H9 (cell line): Measurements from ENCODE around the gene TSGA10IP. TPM values are rescaled to one million over a fixed set of nuclear protein-coding genes. Genes with fewer than 3 reads are reported as not detected.

Experiments
- DNase-seq: peaks from one replicate; pipeline ENCODE4 v3.0.0-alpha.2; 2017
- H2AFZ ChIP-seq: one replicate; pipeline ENCODE4 v1.6.1; 2013; ENCODE audit warnings: mild to moderate bottlenecking, low read length, control low read depth, moderate library complexity
- H2AK5ac ChIP-seq: 2 replicates; pipeline ENCODE4 v1.6.1; 2013; ENCODE audit warnings: low read length, control low read depth, mixed read lengths; ENCODE audit not compliant: insufficient read length
- H2BK120ac ChIP-seq: one replicate; pipeline ENCODE4 v1.6.1; 2013; ENCODE audit warnings: low read depth, mild to moderate bottlenecking, low read length, control low read depth, inconsistent platforms; ENCODE audit not compliant: poor library complexity, severe bottlenecking
- H2BK12ac ChIP-seq: 2 replicates; pipeline ENCODE4 v1.6.1; 2013; ENCODE audit warnings: low read length, control low read depth, mixed read lengths, low read depth; ENCODE audit not compliant: insufficient read length
- H2BK15ac ChIP-seq: 2 replicates; pipeline ENCODE4 v1.6.1; 2013; ENCODE audit warnings: low read depth, low read length, control low read depth
- H2BK20ac ChIP-seq: one replicate; pipeline ENCODE4 v1.6.1; 2013; ENCODE audit warnings: low read depth, mild to moderate bottlenecking, low read length, control low read depth, inconsistent platforms; ENCODE audit not compliant: poor library complexity, severe bottlenecking
- H2BK5ac ChIP-seq: 2 replicates; pipeline ENCODE4 v1.6.1; 2013; ENCODE audit warnings: low read length, control low read depth, mixed read lengths; ENCODE audit not compliant: insufficient read length
- H3K14ac ChIP-seq: 2 replicates; pipeline ENCODE4 v1.6.1; 2013; ENCODE audit warnings: low read length, control low read depth; ENCODE audit not compliant: insufficient read depth
- H3K18ac ChIP-seq: 2 replicates; pipeline ENCODE4 v1.6.1; 2013; ENCODE audit warnings: low read depth, mild to moderate bottlenecking, mixed read lengths, low read length, control low read depth; ENCODE audit not compliant: insufficient read length
- H3K23ac ChIP-seq: 2 replicates; pipeline ENCODE4 v1.6.1; 2013; ENCODE audit warnings: low read length, control low read depth, mixed read lengths, low read depth; ENCODE audit not compliant: insufficient read length
- H3K23me2 ChIP-seq: 2 replicates; pipeline ENCODE4 v1.6.1; 2013; ENCODE audit warnings: low read depth, mild to moderate bottlenecking, mixed read lengths, low read length, control low read depth; ENCODE audit not compliant: insufficient read length, poor library complexity, severe bottlenecking
- H3K27ac ChIP-seq: 2 replicates; pipeline ENCODE4 v1.5.1; 2013; ENCODE audit warnings: low read length, control low read depth, mixed read lengths, low read depth; ENCODE audit not compliant: insufficient read length
- H3K27me3 ChIP-seq: 2 replicates; pipeline ENCODE4 v1.6.1; 2013; ENCODE audit warnings: low read length, control low read depth, inconsistent platforms; ENCODE audit not compliant: insufficient read depth
- H3K4ac ChIP-seq: 2 replicates; pipeline ENCODE4 v1.6.1; 2013; ENCODE audit warnings: low read depth, mild to moderate bottlenecking, control low read depth, inconsistent platforms, low read length, moderate library complexity
- H3K4me1 ChIP-seq: 2 replicates; pipeline ENCODE4 v1.6.1; 2013; ENCODE audit warnings: low read length, control low read depth, inconsistent platforms; ENCODE audit not compliant: insufficient read depth
- H3K4me2 ChIP-seq: 2 replicates; pipeline ENCODE4 v1.6.1; 2013; ENCODE audit warnings: low read length, control low read depth, mixed read lengths; ENCODE audit not compliant: insufficient read length, insufficient read depth
- H3K56ac ChIP-seq: 2 replicates; pipeline ENCODE4 v1.6.1; 2013; ENCODE audit warnings: low read depth, mild to moderate bottlenecking, mixed read lengths, low read length, control low read depth; ENCODE audit not compliant: insufficient read length
- H3K79me1 ChIP-seq: 2 replicates; pipeline ENCODE4 v1.6.1; 2013; ENCODE audit warnings: low read depth, mild to moderate bottlenecking, moderate library complexity, low read length, control low read depth, inconsistent platforms; ENCODE audit not compliant: insufficient read depth, poor library complexity, severe bottlenecking
- H3K79me2 ChIP-seq: 2 replicates; pipeline ENCODE4 v1.6.1; 2013; ENCODE audit warnings: low read length, control low read depth, inconsistent platforms; ENCODE audit not compliant: insufficient read depth
- H3K9ac ChIP-seq: 2 replicates; pipeline ENCODE4 v1.6.1; 2013; ENCODE audit warnings: low read length, control low read depth, mixed read lengths; ENCODE audit not compliant: insufficient read length; ENCODE audit errors: extremely low read depth
- H3K9me3 ChIP-seq: one replicate; pipeline ENCODE4 v1.6.1; 2013; ENCODE audit warnings: low read depth, low read length, inconsistent platforms; ENCODE audit not compliant: control insufficient read depth
- H3T11ph ChIP-seq: one replicate; pipeline ENCODE4 v1.6.1; 2013; ENCODE audit warnings: mild to moderate bottlenecking, low read length, control low read depth, inconsistent platforms
- H4K20me1 ChIP-seq: one replicate; pipeline ENCODE4 v1.6.1; 2013; ENCODE audit not compliant: control insufficient read depth, insufficient read length, insufficient read depth
- H4K5ac ChIP-seq: 2 replicates; pipeline ENCODE4 v1.6.1; 2013; ENCODE audit warnings: low read depth, mild to moderate bottlenecking, mixed read lengths, low read length, control low read depth; ENCODE audit not compliant: insufficient read length
- H4K8ac ChIP-seq: replicated peaks from 2 replicates; pipeline ENCODE4 v1.6.1; 2013; ENCODE audit warnings: low read length, control low read depth, mixed read lengths, low read depth; ENCODE audit not compliant: insufficient read length
- H4K91ac ChIP-seq: 2 replicates; pipeline ENCODE4 v1.6.1; 2013; ENCODE audit warnings: low read depth, mild to moderate bottlenecking, moderate library complexity, mixed read lengths, low read length, control low read depth; ENCODE audit not compliant: insufficient read length
- H3K27ac Mint-ChIP-seq, 3 experiments: 2 replicates in 2 of 3; 3 replicates in 1 of 3; pipeline ENCODE4 v1.8.0; 2020 to 2021; ENCODE audit warnings: mixed read lengths in 3 of 3, mild to moderate bottlenecking in 1 of 3, moderate library complexity in 1 of 3
- H3K27me3 Mint-ChIP-seq: 2 replicates; pipeline ENCODE4 v1.8.0; 2021; ENCODE audit warnings: low read depth, mild to moderate bottlenecking, moderate library complexity, mixed read lengths
- H3K36me3 Mint-ChIP-seq, 3 experiments: 2 replicates in 2 of 3; 3 replicates in 1 of 3; pipeline ENCODE4 v1.8.0; 2020 to 2021; ENCODE audit warnings: low read depth in 3 of 3, mixed read lengths in 3 of 3; ENCODE audit not compliant: insufficient read depth in 1 of 3
- H3K4me1 Mint-ChIP-seq, 2 experiments: 2 replicates each; pipeline ENCODE4 v1.8.0; 2020; ENCODE audit warnings: mixed read lengths in 2 of 2
- H3K4me3 Mint-ChIP-seq, 2 experiments: 2 replicates in 1 of 2; 3 replicates in 1 of 2; pipeline ENCODE4 v1.8.0; 2020 to 2021; ENCODE audit warnings: mild to moderate bottlenecking in 2 of 2, mixed read lengths in 2 of 2, moderate library complexity in 1 of 2
- H3K9me3 Mint-ChIP-seq, 2 experiments: 2 replicates in 1 of 2; 3 replicates in 1 of 2; pipeline ENCODE4 v1.8.0; 2020; ENCODE audit warnings: mild to moderate bottlenecking in 2 of 2, mixed read lengths in 2 of 2, moderate library complexity in 1 of 2
- CTCF ChIP-seq: fragments of 200-600 bp; sonication (generic); conservative IDR thresholded peaks from 3 replicates; pipeline ENCODE4 v1.8.0; 2021; ENCODE audit warnings: antibody characterized with exemption, mild to moderate bottlenecking
- WGBS: extraction: QIAGEN DNeasy Blood & Tissue Kit; methylation state at CpG from one replicate; pipeline ENCODE4 v1.1.7; 2013; ENCODE audit warnings: missing lambda C conversion rate, low lambda C conversion rate, mixed read lengths; ENCODE audit not compliant: insufficient read length; ENCODE audit errors: extremely low coverage; 5-methylcytosine and 5-hydroxymethylcytosine counted together
- total RNA-seq: library from RNA; stranded (reverse); gene quantifications from 2 replicates; pipeline ENCODE4 v1.2.1, GENCODE V29; 2021

The TSGA10IP gene
- total RNA-seq, 1 experiment from 2014 or later, result 2.2 TPM

DNA sequence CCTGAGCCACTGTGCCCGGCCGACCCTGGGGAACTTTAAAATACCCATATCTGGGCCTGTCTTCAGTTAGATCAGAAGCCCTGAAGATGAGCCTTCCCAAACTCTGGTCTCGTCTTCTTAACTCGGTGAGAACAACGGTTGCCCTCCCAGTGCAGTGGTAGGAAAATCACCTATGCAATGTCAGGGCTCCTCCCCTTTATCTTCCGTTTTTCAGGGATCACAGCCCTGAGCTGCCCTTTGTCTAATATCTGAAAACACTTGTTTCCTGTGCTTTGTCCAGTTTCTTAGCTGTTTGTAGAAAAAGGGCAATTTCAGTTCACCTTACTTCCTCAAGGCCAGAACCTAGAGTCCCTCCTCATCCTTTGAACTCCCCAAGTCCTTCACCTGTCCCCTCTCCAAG is 16.6 kb upstream of the TSGA10IP start:
- no peaks in the 10 kb centered on the region for H3K9me3 Mint-ChIP-seq

More for the DNA sequence above, 16.6 kb upstream of the TSGA10IP start:
- no peaks in the 10 kb centered on the region for H3K23me2 ChIP-seq
- H2BK15ac ChIP-seq, result no peak overlapping the region
- H3K79me1 ChIP-seq, result no peaks in the 10 kb centered on the region
- no peak overlapping the region for H3K4me2 ChIP-seq
- peaks cover 10 to 36% of the 10 kb centered on the region in 2 experiments for H3K4me1 Mint-ChIP-seq
- H3K27me3 Mint-ChIP-seq, result no peaks in the 10 kb centered on the region
- no peaks in the 10 kb centered on the region for H3K4me1 ChIP-seq
- H4K20me1 ChIP-seq, result no peaks in the 10 kb centered on the region
- H3K18ac ChIP-seq, result no peak overlapping the region
- no peak overlapping the region for H2BK20ac ChIP-seq
- no peak overlapping the region for H2BK12ac ChIP-seq
- no peak overlapping the region for H4K5ac ChIP-seq
- TF ChIP-seq CTCF, result no peak
- no peak for DNase-seq
- H3K56ac ChIP-seq, result no peak overlapping the region
- H3K23ac ChIP-seq, result no peak overlapping the region
- no peak overlapping the region for H4K8ac ChIP-seq
- H3K36me3 Mint-ChIP-seq, result no peaks in the 10 kb centered on the region
- no peak overlapping the region for H2AFZ ChIP-seq
- no peak overlapping the region for H3K4me3 Mint-ChIP-seq
- H2BK120ac ChIP-seq, result no peak overlapping the region
- no peak overlapping the region for H3K9ac ChIP-seq
- H3K79me2 ChIP-seq, result no peaks in the 10 kb centered on the region
- no peak overlapping the region for H3K14ac ChIP-seq
- no peak overlapping the region for H4K91ac ChIP-seq
- no peaks in the 10 kb centered on the region for H3K27me3 ChIP-seq
- no peak overlapping the region for H3K4ac ChIP-seq
- no peak overlapping the region for H3K27ac ChIP-seq
- WGBS, result no CpG with 5 or more reads among the region's 6 CpGs
- peak overlapping the region in 1 of 3 experiments; percentile 74; a peak in 3 of 7 replicates for H3K27ac Mint-ChIP-seq
- no peak overlapping the region for H2AK5ac ChIP-seq
- H2BK5ac ChIP-seq, result no peak overlapping the region
- H3K9me3 ChIP-seq, result no peaks in the 10 kb centered on the region
- H3T11ph ChIP-seq, result no peak overlapping the region
